SH-SY5Y (cell line): Measurements from ENCODE around the gene ZNF618.

Source experiments
- GATA2 ChIP-seq: IDR thresholded peaks from 2 replicates; pipeline ENCODE4 v1.6.1; 2011; ENCODE audit warnings: mild to moderate bottlenecking, low read depth, low read length
- GATA3 ChIP-seq: IDR thresholded peaks from 2 replicates; pipeline ENCODE4 v1.6.1; 2011; ENCODE audit warnings: low read depth, mild to moderate bottlenecking, low read length, moderate library complexity

GRCh38 chr9:114071197-114071795 is 195.2 kb downstream of the ZNF618 start:
- TF ChIP-seq GATA2 (no peak), GATA3 (no peak)
